Measurements from ENCODE around the gene SAMD10. TPM values are rescaled to one million over a fixed set of nuclear protein-coding genes. Genes with fewer than 3 reads are reported as not detected.

The SAMD10 gene
- total and polyA plus RNA-seq, 2 experiments from 2014 or later: 1.3 TPM

DNA sequence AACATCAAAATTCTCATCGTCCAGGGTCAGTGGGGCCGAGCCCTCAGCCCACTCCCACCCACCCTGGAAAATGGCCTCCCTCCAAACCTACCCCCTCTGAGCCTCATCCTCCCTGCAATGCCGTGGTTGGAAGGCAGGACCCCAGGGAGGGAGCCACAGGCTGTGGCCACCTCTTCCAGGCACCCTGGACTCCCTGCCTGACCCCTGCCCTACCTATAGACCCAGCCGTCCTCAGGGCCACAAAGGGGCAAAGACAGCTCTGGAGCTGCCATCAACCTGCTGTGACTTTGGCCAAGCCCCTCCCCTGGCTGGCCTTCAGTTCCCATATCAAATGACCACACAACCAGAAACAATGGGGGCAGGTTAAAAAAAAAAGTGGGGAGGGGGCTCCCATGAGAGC, 21.0 kb downstream of the SAMD10 start:
- Histone ChIP-seq H3K4me3 (no peak overlapping the region), H3K9ac (no peak overlapping the region), H3K79me2 (ENCODE audit: insufficient read depth) (peaks cover 27% of the 10 kb centered on the region), H3K9me3 (ENCODE audit: low read depth) (no peaks in the 10 kb centered on the region), H3K27ac (no peak overlapping the region), H3K4me1 (ENCODE audit: insufficient read depth) (peaks cover 22% of the 10 kb centered on the region), H3F3A (ENCODE audit: insufficient read depth) (no peaks in the 10 kb centered on the region), H4K20me1 (ENCODE audit: insufficient read depth) (no peaks in the 10 kb centered on the region), H2AFZ (no peak overlapping the region), H3K4me2 (ENCODE audit: unreplicated experiment) (no peak overlapping the region), H3K27me3 (replicated peaks; ENCODE audit: insufficient read depth) (no peaks in the 10 kb centered on the region), H3K36me3 (ENCODE audit: low read depth) (no peaks in the 10 kb centered on the region), H3K9me2 (ENCODE audit: insufficient read depth) (no peaks in the 10 kb centered on the region)
- 76 to 84% methylated on average over 4 of the region's 4 CpGs for WGBS, 2 experiments (ENCODE audit: low coverage in 1 of 2, low lambda C conversion rate in 2 of 2, missing lambda C conversion rate in 2 of 2)
- in situ Hi-C loops (cut with MboI): no loop called here
- no peak for DNase-seq
- TF ChIP-seq EZH2 (IDR thresholded peaks at IDR 0.05; ENCODE audit: insufficient read depth, poor library complexity, severe bottlenecking) (no peak), EZH2phosphoT487 (IDR thresholded peaks at IDR 0.05; ENCODE audit: insufficient read depth, low read depth) (no peak)

DNA sequence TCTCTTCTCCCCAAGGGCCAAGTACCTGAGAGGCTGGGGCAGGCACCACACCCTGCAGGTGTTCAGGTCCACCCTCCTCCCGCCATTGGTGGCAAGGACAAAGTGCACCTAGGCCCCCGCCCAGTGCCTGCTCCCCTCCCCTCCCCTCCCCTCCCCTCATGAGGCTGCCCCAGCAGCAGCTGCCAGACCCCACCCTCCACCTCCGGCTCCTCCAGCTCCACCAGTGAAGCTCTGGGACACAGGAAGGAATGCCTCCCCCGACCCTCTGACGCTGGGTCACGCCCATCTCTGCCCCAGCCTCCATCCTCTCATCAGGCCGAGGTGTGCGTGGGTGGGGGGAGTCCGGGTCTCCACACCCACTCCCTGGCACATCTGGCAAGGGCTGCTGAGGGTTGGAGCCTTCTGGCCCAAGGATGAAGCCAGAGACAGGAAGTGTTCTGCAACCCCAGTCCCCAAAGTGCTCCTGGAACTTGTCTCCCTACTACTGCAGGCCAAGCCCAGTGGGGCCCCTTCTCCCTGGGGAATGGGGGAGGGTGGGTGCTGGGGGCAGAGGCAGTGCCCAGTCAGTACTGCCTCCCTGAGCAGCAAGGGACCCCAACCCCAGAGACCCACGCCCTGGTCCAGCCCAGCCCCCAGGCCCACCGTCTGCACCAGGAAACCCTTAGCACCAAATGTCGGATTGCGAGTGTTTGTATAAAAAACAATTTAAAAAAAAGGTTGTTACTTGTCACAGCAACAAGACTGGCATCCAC, 21.6 kb downstream of the SAMD10 start:
- in situ Hi-C loops (cut with MboI): no loop called here
- Histone ChIP-seq H3K4me1 (ENCODE audit: insufficient read depth) (peaks cover 22% of the 10 kb centered on the region), H4K20me1 (ENCODE audit: insufficient read depth) (no peaks in the 10 kb centered on the region), H3K27ac (peak overlapping the region; percentile 76), H3K36me3 (ENCODE audit: low read depth) (no peaks in the 10 kb centered on the region), H3K4me2 (ENCODE audit: unreplicated experiment) (peak overlapping the region; percentile 78), H3K79me2 (ENCODE audit: insufficient read depth) (peaks cover 33% of the 10 kb centered on the region), H2AFZ (peak overlapping the region; percentile 32), H3F3A (ENCODE audit: insufficient read depth) (no peaks in the 10 kb centered on the region), H3K9me3 (ENCODE audit: low read depth) (no peaks in the 10 kb centered on the region), H3K4me3 (peak overlapping the region; percentile 72), H3K9ac (peak overlapping the region; percentile 78), H3K9me2 (ENCODE audit: insufficient read depth) (no peaks in the 10 kb centered on the region), H3K27me3 (replicated peaks; ENCODE audit: insufficient read depth) (no peaks in the 10 kb centered on the region)
- WGBS, 2 experiments (ENCODE audit: low coverage in 1 of 2, low lambda C conversion rate in 2 of 2, missing lambda C conversion rate in 2 of 2): 36 to 40% methylated on average over 9 to 13 of the region's 13 CpGs
- peak; percentile 52 for DNase-seq
- TF ChIP-seq EZH2 (IDR thresholded peaks at IDR 0.05; ENCODE audit: insufficient read depth, poor library complexity, severe bottlenecking) (no peak), EZH2phosphoT487 (IDR thresholded peaks at IDR 0.05; ENCODE audit: insufficient read depth, low read depth) (no peak)

DNA sequence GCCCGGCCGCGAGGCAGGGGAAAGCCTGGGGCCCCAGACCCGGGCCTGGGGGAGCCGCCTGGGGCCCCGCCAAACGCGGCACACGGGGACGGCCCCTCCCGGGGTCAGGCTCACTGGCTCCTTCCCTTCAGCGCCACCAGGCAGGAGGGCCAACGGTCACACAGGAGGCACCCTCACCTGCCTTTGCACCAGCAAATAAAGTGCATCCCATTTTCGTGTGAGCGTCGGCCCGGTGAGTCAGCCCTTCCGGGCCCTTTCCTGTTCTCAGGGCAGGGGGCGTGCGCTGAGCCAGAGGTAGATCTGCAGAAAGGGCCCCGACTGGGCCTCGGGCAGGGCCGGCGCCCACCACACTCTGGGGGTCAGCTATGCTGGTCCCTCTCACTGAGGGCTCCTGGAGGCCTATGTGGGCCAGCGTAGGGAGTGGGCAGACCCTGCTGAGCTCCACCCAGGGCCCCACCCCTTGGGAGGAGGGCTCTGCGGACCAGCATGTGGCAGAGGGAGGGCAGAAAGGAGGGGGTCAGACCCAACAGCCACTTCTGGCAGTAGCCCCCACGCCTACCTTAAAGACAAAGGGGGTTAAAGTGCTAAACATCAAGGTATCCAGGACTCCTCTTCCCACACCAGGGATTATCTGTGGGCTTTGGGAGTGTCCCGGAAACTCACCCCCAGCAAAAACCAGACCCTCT, 22.3 kb downstream of the SAMD10 start:
- Histone ChIP-seq H3K9ac (peak overlapping the region; percentile 78), H3K4me1 (ENCODE audit: insufficient read depth) (peaks cover 22% of the 10 kb centered on the region), H4K20me1 (ENCODE audit: insufficient read depth) (no peaks in the 10 kb centered on the region), H3K4me3 (peak overlapping the region; percentile 72), H3K9me3 (ENCODE audit: low read depth) (no peaks in the 10 kb centered on the region), H3K9me2 (ENCODE audit: insufficient read depth) (no peaks in the 10 kb centered on the region), H3F3A (ENCODE audit: insufficient read depth) (no peaks in the 10 kb centered on the region), H3K36me3 (ENCODE audit: low read depth) (no peaks in the 10 kb centered on the region), H3K79me2 (ENCODE audit: insufficient read depth) (peaks cover 40% of the 10 kb centered on the region), H3K4me2 (ENCODE audit: unreplicated experiment) (peak overlapping the region; percentile 78), H2AFZ (peak overlapping the region; percentile 32), H3K27ac (peak overlapping the region; percentile 76), H3K27me3 (replicated peaks; ENCODE audit: insufficient read depth) (no peaks in the 10 kb centered on the region)
- WGBS, 2 experiments (ENCODE audit: low coverage in 1 of 2, low lambda C conversion rate in 2 of 2, missing lambda C conversion rate in 2 of 2): 2 to 3% methylated on average over 28 of the region's 28 CpGs
- in situ Hi-C loops (cut with MboI): no loop called here
- no peak for TF ChIP-seq EZH2 (IDR thresholded peaks at IDR 0.05; ENCODE audit: insufficient read depth, poor library complexity, severe bottlenecking)
- no peak for TF ChIP-seq EZH2phosphoT487 (IDR thresholded peaks at IDR 0.05; ENCODE audit: insufficient read depth, low read depth)
- DNase-seq: peak; percentile 85

DNA sequence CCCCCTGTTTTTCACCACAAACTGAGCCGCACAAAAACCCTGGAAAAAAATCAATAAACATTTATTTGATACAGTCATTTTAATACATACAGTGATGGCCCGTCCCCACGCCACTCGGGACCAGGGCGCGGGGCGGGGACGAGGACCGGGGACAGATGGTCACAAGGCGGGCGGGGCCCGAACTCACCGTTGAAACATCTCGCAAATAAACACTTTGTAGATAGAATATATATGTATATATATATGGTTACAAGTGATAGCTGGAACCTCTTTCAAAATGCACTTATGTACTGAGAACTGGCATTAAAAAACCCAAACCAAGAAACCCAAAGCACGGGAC, 22.8 kb downstream of the SAMD10 start:
- H2AFZ ChIP-seq: peak overlapping the region; percentile 32
- no peaks in the 10 kb centered on the region for H3F3A ChIP-seq (ENCODE audit: insufficient read depth)
- H3K9me2 ChIP-seq (ENCODE audit: insufficient read depth): no peaks in the 10 kb centered on the region
- H3K9me3 ChIP-seq (ENCODE audit: low read depth): no peaks in the 10 kb centered on the region
- H3K4me1 ChIP-seq (ENCODE audit: insufficient read depth): peaks cover 22% of the 10 kb centered on the region
- TF ChIP-seq EZH2 (IDR thresholded peaks at IDR 0.05; ENCODE audit: insufficient read depth, poor library complexity, severe bottlenecking): no peak
- no peaks in the 10 kb centered on the region for H3K36me3 ChIP-seq (ENCODE audit: low read depth)
- 0% methylated on average over 15 of the region's 15 CpGs for WGBS, 2 experiments (ENCODE audit: low coverage in 1 of 2, low lambda C conversion rate in 2 of 2, missing lambda C conversion rate in 2 of 2)
- peak overlapping the region; percentile 76 for H3K27ac ChIP-seq
- peak overlapping the region; percentile 78 for H3K9ac ChIP-seq
- H3K27me3 ChIP-seq (replicated peaks; ENCODE audit: insufficient read depth): no peaks in the 10 kb centered on the region
- H4K20me1 ChIP-seq (ENCODE audit: insufficient read depth): no peaks in the 10 kb centered on the region
- in situ Hi-C loops (cut with MboI): no loop called here
- no peak for DNase-seq
- peak overlapping the region; percentile 78 for H3K4me2 ChIP-seq (ENCODE audit: unreplicated experiment)
- H3K4me3 ChIP-seq: peak overlapping the region; percentile 72
- H3K79me2 ChIP-seq (ENCODE audit: insufficient read depth): peaks cover 45% of the 10 kb centered on the region

Data from GM23248 (cell line).